Ishikawa (cell line): ENCODE results near the gene CD300LB.

ENCODE experiments used
- EP300 ChIP-seq: IDR thresholded peaks from 2 replicates; pipeline ENCODE4 v1.6.1; 2012; ENCODE audit warnings: borderline replicate concordance
- FOXM1 ChIP-seq: IDR thresholded peaks from 2 replicates; pipeline ENCODE4 v1.6.1; 2012; ENCODE audit warnings: low read depth, borderline replicate concordance
- MAX ChIP-seq: IDR thresholded peaks from 2 replicates; pipeline ENCODE4 v1.6.1; 2012
- REST ChIP-seq: IDR thresholded peaks from 2 replicates; pipeline ENCODE4 v1.6.1; 2012; ENCODE audit warnings: low read depth, mild to moderate bottlenecking
- TCF12 ChIP-seq: IDR thresholded peaks from 2 replicates; pipeline ENCODE4 v1.6.1; 2012; ENCODE audit warnings: low read depth
- TEAD4 ChIP-seq: IDR thresholded peaks from 2 replicates; pipeline ENCODE4 v1.6.1; 2012

- TF ChIP-seq MAX: no peak
- no peak for TF ChIP-seq REST
- no peak for TF ChIP-seq TEAD4
- TF ChIP-seq EP300: no peak
- no peak for TF ChIP-seq TCF12
- TF ChIP-seq FOXM1: no peak
Observed at GRCh38 chr17:74473294-74473693, 58.0 kb downstream of the CD300LB start.
